Panc1 (cell line): ENCODE data around the gene ACOX1. TPM values are rescaled to one million over a fixed set of nuclear protein-coding genes. Genes with fewer than 3 reads are reported as not detected.
A peak's percentile ranks its signal among the peaks of the same experiment; 100 is the strongest.

Source experiments
- ATAC-seq: fragments of 200-7000 bp; cut with Tn5 transposase; 2 replicates; pipeline ENCODE4 v1.9.1; 2020; ENCODE audit warnings: mild to moderate bottlenecking, moderate library complexity
- BruUV-seq: library from RNA; stranded (reverse); fragments of 400-500 nt; replicated peaks from 2 replicates; lab custom pipeline; 2021; lab: Mats Ljungman, UMichigan
- CTCF ChIA-PET: fragments of 300-600 bp; sonication (Branson Sonifier 250); formaldehyde crosslinking; loops from one replicate; lab custom pipeline; 2022; ENCODE audit warnings: antibody characterized with exemption; lab: Charles Lee
- POLR2A ChIA-PET: fragments of 300-600 bp; sonication (Branson Sonifier 250); formaldehyde crosslinking; loops from one replicate; lab custom pipeline; 2022; ENCODE audit warnings: antibody characterized with exemption; lab: Charles Lee
- DNase-seq: peaks from one replicate; pipeline ENCODE4 v3.0.0-alpha.2; 2010; ENCODE audit warnings: low read depth, low spot score
- H3K27ac ChIP-seq: 2 replicates; pipeline ENCODE4 v1.5.1; 2011; ENCODE audit warnings: mild to moderate bottlenecking, low read length, inconsistent platforms
- H3K27me3 ChIP-seq: fragments of 200-500 bp; sonication (Bioruptor generic); 2 replicates; pipeline ENCODE4 v1.6.0; 2014; ENCODE audit warnings: low read length, inconsistent platforms; ENCODE audit not compliant: control insufficient read depth, insufficient read depth
- H3K36me3 ChIP-seq: fragments of 200-500 bp; sonication (Bioruptor generic); 2 replicates; pipeline ENCODE4 v1.5.1; 2014; ENCODE audit warnings: inconsistent platforms, mild to moderate bottlenecking, low read length, moderate library complexity; ENCODE audit not compliant: control insufficient read depth, insufficient read depth
- H3K4me1 ChIP-seq: 2 replicates; pipeline ENCODE4 v1.5.1; 2011; ENCODE audit warnings: inconsistent platforms, mild to moderate bottlenecking, low read length, moderate library complexity; ENCODE audit not compliant: control insufficient read depth, insufficient read depth
- H3K4me3 ChIP-seq, 2 experiments: 2 replicates each; pipeline ENCODE4 v1.5.1; 2011 to 2012; ENCODE audit warnings: low read depth in 2 of 2, low read length in 2 of 2, mild to moderate bottlenecking in 2 of 2, inconsistent platforms in 1 of 2, moderate library complexity in 1 of 2
- H3K9me3 ChIP-seq: fragments of 200-500 bp; sonication (Bioruptor generic); 2 replicates; pipeline ENCODE4 v1.5.1; 2014; ENCODE audit warnings: low read depth, mild to moderate bottlenecking, inconsistent platforms, low read length, moderate library complexity; ENCODE audit not compliant: control insufficient read depth, insufficient read depth
- CTCF ChIP-seq: fragments of 450-650 bp; IDR thresholded peaks from 2 replicates; pipeline ENCODE4 v1.5.1; 2017; ENCODE audit warnings: mild to moderate bottlenecking
- POLR2AphosphoS5 ChIP-seq: IDR thresholded peaks from 2 replicates; pipeline ENCODE4 v1.6.1; 2012; ENCODE audit warnings: mild to moderate bottlenecking, low read depth, low read length, moderate library complexity
- REST ChIP-seq, 2 experiments: IDR thresholded peaks; 2 replicates each; pipeline ENCODE4 v1.6.1; 2011 to 2012; ENCODE audit warnings: low read depth in 2 of 2, control low read depth in 1 of 2, low read length in 1 of 2, mild to moderate bottlenecking in 1 of 2, moderate library complexity in 1 of 2; ENCODE audit not compliant: insufficient read depth in 1 of 2
- SIN3A ChIP-seq: IDR thresholded peaks from 2 replicates; pipeline ENCODE4 v1.6.1; 2012; ENCODE audit warnings: low read depth, mild to moderate bottlenecking, low read length, moderate library complexity, borderline replicate concordance; ENCODE audit not compliant: insufficient read depth
- TCF7L2 ChIP-seq: IDR thresholded peaks from 2 replicates; pipeline ENCODE4 v1.6.1; 2011; ENCODE audit warnings: mild to moderate bottlenecking, low read depth, low read length, inconsistent platforms
- in situ Hi-C: cut with HindIII; loops from 2 replicates; pipeline ENCODE4 v1.10.0; 2016; ENCODE audit warnings: low sequenced_read_pairs, low pct_unique_long_range_greater_than_20kb
- intact Hi-C: fragments of 100-400 bp; cut with micrococcal nuclease; formaldehyde crosslinking; loops from one replicate; pipeline ENCODE4 v1.10.0; 2022; ENCODE audit not compliant: unreplicated experiment
- total RNA-seq: library from RNA; stranded (reverse); gene quantifications from one replicate; pipeline ENCODE4 v1.2.1, GENCODE V29; 2021; ENCODE audit not compliant: unreplicated experiment

The ACOX1 gene
- total RNA-seq, 1 experiment from 2014 or later = 53.5 TPM

- TSS peak; percentile 50 for BruUV-seq
- H3K36me3 ChIP-seq = peaks cover 12% of the 10 kb centered on the region
- no peak for TF ChIP-seq SIN3A
- no peak for TF ChIP-seq REST (IDR thresholded peaks at IDR 0.05; ENCODE audit: insufficient read depth in 1 of 2, low read depth in 2 of 2, low read length in 1 of 2)
- TF ChIP-seq TCF7L2 = no peak
- no peak for TF ChIP-seq POLR2AphosphoS5
- TF ChIP-seq CTCF = no peak
- H3K27me3 ChIP-seq = no peaks in the 10 kb centered on the region
- DNase-seq (no peak), ATAC-seq (no peak)
- H3K9me3 ChIP-seq = no peaks in the 10 kb centered on the region
- intact Hi-C loops (no loop called here), in situ Hi-C loops (no loop called here)
- H3K27ac ChIP-seq = no peak overlapping the region; the same call in 1 of the 2 replicates
- peaks cover 19% of the 10 kb centered on the region for H3K4me1 ChIP-seq
- CTCF ChIA-PET = interaction anchor here (0.7 kb wide), 1 partner anchor 109 kb away, joined by 6 read pairs; no protein-coding TSS in a partner anchor
- POLR2A ChIA-PET = no interaction called here
- no peak overlapping the region for H3K4me3 ChIP-seq
Observed at GRCh38 chr17:75900691-75901533, 78.1 kb downstream of the ACOX1 start.

GRCh38 chr17:75899767-75900468, 79.0 kb downstream of the ACOX1 start:
- no peak for ATAC-seq
- in situ Hi-C loops (no loop called here), intact Hi-C loops (no loop called here)
- H3K9me3 ChIP-seq = no peaks in the 10 kb centered on the region
- peaks cover 12% of the 10 kb centered on the region for H3K36me3 ChIP-seq
- no peak overlapping the region for H3K4me3 ChIP-seq
- TF ChIP-seq CTCF (no peak), REST (IDR thresholded peaks at IDR 0.05; ENCODE audit: insufficient read depth in 1 of 2, low read depth in 2 of 2, low read length in 1 of 2) (no peak), TCF7L2 (no peak), SIN3A (no peak), POLR2AphosphoS5 (no peak)
- H3K27me3 ChIP-seq = no peaks in the 10 kb centered on the region
- BruUV-seq = no TSS peak
- H3K4me1 ChIP-seq = peaks cover 24% of the 10 kb centered on the region
- DNase-seq = no peak
- ChIA-PET POLR2A (no interaction called here), CTCF (no interaction called here)
- no peak overlapping the region for H3K27ac ChIP-seq
